HG02885 (cell line): ENCODE measurements around the gene KIF5A.
A peak's percentile ranks its signal among the peaks of the same experiment; 100 is the strongest.

ENCODE experiments used
- ATAC-seq: cut with Tn5 transposase; IDR thresholded peaks from one replicate; pipeline ENCODE4 v1.9.1; 2021; ENCODE audit warnings: mild to moderate bottlenecking; ENCODE audit not compliant: unreplicated experiment, poor library complexity

KIF5A gene

DNA sequence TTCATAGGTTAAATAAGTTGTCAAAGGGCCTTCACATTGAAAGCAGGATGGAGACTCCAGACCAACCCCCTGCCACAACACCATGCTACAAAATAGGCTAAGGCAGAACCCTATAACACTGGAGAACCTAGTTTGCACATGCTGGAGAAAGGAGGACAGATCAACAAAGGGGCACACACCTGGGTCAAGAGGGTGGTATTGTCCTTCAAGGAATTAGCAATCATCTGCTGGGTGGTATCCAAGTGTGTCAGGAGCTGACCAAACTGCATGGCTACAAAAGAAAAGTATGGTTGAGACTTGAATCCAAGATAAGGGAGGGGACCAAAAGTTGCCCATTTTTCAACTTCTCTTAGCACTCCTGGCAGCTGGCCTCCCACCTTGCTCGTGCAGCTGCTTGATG is 18.0 kb upstream of the KIF5A start:
- ATAC-seq = no peak

DNA sequence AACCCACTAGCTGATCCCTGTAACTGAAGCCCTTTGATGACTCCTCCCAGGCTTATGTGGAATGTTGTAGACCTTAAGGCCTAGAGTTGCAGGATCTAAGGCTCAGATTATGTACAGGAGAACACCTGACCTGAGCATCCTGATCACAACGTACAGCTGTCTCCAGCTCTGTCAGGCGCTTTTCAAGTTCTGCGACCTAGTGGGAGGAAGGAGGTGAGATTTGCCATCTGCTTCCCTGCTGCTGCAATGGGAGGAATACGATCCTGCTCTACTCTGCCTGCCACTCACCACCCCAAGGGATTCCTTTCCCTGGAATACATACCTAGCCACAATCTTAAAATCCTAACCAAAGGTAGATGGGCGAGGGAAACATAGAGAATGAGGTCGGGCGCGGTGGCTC is 16.7 kb upstream of the KIF5A start:
- ATAC-seq = no peak

DNA sequence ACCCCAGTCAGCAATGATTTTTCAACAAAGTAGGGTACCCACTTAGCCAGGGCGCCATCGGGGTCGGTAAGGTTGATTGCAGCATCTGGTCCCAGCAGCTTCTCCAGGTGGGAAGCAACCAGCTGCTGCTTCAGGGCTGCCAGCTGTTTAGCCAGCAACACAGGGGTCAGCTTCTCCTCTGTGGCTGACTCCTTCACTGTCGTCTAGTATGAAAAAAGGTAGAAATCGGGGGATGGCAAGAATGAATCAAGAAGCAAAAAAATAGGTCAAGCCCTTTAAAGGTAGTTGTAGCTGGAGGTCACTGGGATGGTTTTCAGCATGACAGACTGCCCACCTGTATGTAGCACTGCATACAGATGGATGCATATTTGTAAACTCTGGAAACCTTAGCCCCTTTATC is 15.6 kb upstream of the KIF5A start:
- ATAC-seq = no peak

DNA sequence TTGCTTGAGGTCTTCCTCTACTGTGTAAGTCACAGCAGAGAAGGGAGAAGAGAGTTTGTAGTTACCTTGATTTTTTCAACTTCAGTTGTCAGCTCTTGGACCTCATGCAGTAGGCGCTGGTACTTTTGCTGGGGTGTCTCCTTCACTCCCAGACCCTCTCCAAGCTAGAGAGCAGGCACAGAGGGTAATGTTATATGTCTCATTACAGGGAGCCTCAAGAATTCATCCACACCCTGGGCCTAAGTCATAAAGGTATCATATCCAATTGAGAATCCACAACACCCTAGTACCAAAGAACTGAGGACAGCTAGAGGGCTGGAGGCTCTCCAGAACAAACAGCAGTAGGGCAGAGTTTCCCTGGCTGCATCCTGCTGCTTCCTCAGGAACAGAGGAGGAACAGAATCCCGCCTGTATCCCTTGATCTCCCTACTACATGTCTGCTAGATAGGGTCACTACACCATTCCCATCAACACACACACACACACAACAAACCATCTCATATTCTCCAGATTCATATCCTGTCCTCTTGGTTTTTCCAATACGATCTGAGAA is 14.8 kb upstream of the KIF5A start:
- no peak for ATAC-seq

DNA sequence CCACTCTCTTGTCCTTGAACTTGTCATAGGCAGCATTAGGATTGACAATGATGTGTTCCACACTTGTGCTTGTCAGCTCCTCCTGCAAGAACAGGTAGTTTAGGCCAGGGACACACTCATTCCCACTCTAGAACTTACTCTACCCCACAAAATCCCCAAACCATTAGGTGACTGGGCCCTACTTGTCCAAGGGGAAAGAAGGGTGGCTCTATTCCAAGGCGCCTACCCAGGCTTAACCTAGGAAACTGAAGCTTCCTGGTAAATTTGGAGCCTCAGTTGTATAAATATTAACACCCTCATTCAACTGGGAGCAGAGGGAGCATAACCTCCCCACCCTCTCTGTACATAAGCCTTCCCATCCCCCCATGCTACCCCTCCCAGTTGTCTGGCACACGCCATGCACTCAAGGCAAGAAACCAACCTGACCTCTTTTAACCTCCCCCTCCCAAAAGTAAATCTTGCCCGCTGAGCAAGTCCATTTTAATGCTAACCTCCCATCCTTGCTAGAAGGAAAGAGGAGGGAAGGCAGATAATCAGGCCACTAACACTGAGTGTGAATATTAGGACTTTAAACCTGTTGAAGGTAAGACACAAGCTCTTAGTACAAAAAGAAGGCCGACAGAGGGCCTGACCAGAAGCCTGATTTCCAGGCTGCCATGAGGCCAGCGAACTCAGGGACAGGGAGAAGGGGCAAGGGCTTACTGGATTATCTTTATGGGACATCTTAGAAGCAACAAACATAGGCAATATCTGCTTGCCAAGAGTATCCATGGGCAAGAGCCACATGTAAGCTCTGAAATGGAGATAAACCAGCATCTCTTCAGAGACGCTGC is 13.9 kb upstream of the KIF5A start:
- ATAC-seq = no peak

DNA sequence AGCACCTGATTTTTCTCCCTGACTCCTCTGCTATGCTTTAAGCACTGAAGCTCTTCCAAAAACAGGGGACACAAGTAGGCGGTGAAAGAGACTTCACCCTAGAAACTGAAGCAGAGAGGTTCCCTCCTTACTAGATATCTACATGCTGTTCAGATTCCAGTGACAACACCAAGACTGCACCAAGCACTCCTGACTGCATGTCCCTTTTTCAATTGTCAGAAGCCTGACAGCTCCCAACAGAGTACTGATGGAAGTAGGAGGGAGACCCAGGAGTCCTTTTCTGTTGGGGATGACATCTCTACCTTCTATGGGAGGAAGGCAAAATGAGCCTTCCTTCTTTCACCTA is 13.3 kb upstream of the KIF5A start:
- no peak for ATAC-seq

DNA sequence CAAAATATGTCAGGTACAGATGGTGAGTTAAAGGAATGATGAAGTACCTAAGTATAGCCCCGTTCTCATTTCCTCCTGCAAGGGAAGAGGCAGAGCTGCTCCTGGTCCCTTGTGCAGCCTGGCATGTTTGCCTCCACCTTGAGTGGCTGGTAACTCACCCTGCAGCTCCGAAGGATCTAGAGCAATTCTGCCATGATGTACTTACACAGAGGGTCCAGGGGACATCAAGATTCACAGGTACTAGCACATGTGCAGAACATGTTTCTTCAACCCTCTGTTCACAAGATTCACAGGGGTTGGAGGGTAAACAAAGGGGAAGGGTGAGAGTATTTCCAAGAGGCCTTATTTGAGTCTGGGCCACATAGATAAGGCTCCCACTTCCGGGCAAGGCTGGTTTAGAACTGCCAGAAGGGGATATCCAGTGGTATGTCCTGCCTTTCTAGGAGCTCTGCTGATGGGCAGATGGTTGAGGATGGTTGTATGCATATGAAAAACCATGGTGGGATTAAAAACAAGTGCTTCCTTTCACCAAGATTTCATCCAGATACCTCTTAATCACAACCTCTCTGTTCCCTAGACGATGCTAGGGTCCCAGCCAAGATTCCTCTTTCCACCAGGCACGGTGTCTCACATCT is 10.6 kb upstream of the KIF5A start:
- no peak for ATAC-seq

DNA sequence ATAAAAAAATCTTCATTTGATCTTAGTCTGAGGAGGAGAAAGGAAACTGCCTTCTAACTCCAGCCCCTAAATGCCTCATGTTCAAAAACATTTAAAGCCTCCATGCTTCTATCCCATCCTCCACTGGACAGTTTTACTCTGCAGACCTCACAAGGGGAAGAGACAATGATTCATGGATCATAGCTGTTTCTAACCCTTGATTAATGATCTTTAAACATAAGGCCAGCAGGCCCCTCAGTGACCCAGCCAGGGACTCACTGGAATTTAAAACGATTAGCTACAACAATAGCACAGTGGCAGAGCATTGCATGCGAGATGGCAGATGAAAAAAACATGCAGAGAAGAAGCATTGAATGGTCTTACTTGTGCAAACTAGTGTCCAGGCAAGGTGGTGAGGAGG is 8.8 kb upstream of the KIF5A start:
- no peak for ATAC-seq

DNA sequence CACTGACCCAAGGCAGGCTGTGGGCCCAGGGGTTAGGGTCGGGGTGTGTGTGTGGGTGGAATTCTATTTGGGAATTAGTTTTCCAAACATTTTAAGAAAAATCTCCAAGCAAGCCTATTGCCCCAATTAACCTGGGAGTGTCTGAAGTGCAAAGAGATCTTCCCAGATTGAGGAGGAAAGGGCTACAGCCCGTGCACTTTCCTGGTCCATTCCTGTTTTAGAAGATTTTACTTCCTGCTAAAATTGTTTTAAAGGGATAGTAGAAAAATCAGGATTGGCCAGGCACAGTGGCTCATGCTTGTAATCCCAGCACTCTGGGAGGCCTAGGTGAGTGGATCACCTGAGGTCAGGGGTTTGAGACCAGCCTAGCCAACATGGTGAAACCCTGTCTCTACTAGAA is 8.1 kb upstream of the KIF5A start:
- ATAC-seq = no peak

DNA sequence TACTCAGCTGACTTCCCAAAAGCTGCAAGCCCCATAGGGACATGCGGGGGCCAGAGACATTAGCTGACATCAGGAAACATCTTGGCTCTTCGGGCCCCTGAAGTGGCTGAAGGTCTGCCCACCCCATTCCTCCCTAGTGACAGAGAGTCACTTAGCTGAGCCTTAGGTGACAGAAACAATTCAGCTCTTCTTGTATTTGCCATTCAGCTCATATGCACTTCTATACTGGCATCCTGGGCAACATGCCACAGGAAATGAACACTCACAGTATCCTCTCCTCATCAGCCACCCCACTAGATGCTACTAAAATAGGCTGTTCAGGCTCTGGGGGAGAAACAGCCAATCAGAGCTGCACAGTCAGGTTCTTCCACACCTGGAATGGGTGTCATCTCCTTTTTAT is 6.3 kb upstream of the KIF5A start:
- ATAC-seq = no peak

DNA sequence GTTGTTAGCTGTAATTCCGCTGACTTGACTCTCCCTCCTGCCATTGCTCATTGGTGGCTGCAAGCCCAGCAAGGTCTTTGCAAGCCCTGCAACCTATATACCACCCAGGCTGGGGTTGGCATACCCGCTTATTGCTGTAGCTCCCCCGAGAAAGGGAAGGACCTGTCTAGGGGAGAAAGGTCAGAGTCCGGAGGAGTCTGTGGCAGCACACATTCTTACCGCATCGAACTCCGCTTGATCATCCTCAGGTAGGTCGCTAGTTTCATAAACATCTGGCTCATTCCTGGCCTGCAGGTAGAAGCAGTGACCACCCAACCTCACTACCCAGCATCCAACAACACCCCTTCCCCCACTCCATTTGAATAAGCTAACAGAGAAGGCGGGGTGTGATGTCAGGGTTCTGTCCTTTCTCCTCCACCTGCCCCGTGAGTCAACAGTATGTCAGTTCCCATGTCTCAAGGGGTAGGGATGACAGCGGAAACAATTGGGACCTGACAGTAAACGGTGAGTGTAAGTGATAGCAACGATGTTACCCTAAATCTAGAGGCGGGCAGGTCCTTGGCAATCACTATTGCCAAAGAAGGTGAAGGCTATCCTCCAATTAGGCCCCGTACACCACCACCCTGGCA is 3.9 kb upstream of the KIF5A start:
- no peak for ATAC-seq

DNA sequence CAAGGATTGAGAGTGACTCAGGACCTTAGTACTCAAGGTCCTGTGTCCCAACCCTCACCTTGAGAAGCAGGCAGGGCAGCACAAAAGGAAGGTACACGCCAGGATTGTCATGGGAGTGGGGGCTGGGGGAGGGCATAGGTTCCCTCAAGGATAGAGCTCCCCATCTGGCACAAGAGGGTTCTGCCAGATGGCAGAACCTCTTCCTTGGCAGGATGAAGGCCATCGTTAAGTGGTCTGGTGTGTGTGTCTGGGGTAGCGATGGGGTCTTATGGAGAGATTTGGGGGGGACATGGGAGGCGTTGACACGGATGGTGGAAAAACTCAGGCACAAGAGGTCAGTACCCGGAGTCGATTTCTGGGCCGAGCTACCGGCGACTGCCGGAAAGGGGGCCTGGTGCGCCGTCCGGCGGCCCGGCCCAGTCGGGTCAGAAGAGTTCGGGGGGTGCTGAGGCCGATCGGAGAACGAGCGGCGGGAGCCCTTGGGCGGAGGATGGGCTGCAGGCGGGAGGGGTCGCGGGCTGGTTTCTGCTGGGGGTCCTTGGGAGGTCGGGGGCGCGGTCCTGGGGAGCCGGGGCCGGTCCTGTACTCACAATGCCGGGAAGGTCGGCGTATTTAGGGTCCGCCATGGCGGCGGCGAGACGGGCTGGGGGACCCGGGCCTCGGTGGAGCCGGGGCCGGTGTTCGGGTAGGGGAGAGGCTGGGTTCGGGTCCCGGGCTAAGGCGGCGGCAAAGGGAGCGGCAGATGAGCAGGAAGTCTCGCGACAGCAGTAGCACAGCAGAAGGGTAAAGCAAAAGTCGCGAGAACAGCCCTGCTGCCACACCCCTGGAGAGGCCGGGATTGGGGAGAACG is 3.2 kb upstream of the KIF5A start, which contains the start of gene DCTN2:
Gene DCTN2 (minus strand): TSS at position 755 of the 850 bp plus-strand sequence. CDS start 129 bp downstream, at position 626.
- peak; percentile 99 for ATAC-seq

DNA sequence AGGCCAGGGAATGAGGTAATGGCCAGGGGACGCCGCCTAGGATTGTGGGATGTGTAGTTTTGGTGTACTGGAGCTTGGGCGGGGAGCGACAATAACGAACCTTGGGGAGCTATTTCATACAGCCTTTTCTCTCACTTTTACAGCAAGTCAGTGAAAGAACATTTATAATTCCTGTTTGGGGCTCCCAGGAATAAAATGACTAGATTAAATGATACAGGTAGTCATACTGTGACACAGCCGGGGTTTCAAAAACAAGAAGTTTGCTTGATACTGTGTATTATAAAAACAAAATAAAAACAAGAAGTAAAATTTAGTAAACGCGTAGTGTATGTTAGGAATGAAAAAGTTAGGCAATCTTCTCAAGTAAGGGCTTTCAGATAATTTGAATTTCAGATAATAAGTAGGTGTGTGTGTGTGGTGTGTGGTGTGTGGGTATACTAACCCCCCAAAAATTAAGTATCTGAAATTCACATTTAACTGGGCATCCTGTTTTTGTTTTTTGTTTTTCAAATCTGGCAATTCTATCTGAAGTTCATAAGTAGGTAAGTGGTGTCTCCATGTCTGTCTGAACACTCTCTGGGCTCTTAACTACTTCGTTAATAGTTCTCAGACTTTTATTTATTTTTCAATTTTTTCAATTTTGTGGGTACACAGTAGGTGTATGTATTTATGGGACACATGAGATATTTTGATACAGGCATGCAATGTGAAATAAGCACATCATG is 2.4 kb upstream of the KIF5A start:
- no peak for ATAC-seq

DNA sequence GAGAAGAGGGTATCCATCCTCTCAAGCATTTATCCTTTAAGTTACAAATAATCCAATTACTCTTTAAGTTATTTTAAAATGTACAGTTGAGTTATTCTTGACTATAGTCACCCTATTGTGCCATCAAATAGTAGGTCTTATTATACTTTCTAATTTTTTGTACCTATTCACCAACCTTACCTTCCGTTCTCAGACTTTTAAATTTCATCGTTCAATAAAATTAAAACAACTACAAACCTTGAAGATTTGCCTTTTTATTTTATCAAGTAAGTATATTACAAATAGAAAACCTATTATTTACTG is 1.9 kb upstream of the KIF5A start:
- no peak for ATAC-seq

DNA sequence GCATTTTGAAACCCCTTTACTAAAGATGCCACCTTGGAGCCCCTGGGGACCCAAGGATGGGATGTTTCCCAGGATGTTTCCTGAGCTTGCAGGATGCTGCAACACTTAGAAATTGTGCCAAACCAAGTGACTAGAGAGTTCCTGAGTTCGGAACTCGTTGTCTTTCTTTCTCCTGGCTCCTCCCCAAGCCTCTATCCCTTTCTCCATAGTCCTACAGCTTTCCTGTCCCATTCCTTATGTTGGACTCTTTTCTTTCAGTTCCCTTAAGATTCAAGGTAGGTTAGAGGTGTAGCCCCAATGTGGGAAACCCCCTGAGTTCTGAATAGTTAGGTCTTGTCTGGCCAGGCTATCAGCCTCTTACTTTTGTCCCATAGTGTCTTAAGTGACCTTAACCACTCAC is 1.4 kb upstream of the KIF5A start:
- ATAC-seq = no peak

DNA sequence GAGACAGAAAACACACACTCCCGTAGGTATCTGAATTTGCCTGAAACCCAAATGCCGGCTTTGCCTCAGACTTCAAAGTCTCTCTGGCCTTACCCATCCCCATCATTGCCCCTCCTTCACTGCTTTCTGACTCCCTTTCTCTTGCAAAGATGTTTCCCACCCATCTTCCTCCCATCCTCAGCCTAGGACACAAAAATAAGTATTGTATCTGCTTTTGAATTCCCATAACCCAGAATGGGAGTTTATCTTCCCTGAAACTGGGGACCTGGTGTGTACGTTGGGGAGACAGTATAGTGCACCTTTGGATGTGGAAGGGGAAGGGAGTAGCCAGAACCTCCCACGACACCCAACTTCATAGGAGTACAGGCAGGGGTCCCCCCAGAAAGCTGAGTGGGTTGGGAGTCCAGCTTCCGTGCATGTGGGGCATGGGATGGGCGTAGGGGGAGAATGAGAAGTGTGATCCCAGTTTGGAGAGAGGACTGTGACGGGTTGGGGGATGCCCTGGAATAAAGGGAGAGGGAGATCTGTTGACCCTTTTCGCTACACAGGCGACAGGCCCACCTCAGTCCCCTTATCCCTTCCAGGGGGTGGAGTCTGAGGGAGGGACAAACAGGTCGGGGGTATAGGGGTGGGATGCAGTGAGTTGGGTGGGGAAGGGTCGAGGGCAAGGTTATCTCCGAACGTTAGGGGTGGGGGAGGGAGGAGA is 488 bp upstream of the KIF5A start:
- ATAC-seq = no peak

DNA sequence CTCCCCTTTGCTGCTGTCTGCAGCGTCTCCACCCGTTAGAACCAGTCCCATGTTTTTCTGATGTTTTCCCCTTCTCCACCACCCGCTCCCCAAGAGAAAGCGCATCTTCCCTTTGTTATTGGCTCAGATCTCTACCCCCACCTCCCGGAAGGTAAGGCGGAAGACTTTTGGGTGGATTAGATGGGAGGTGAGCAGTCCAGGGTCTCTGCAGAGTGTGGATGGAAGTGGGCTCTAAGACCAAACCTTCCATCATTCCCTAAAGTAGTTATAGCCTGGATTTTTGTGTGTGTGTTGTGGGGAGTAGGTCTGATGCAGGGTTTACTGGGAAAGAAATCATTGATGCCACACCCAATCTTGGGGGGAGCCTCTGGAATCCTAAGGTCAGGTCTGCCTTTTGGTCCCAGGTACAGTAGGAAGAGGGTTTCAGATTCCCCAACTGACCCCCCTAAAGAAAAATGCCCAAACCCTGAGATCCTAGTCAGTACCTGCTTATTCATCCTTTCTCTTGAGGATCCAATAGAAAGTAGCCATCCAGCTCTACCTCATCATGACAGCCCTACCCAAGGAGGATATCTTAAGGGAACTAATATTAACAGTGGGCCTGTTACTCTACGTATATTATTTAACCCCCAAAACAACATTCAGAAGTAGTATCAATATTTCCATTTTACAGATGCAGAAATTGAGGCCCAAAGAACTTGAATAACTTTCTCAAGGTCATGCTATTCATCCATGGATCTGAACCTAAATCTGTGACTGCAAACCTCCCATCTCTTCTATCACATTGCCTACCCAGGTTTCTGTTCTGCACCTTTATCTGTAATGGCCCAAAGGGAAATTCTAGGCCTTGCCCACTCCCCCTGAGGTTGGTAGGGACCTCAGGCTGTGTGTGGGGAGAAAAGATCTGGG is 1.1 kb downstream of the KIF5A start:
- ATAC-seq = no peak

DNA sequence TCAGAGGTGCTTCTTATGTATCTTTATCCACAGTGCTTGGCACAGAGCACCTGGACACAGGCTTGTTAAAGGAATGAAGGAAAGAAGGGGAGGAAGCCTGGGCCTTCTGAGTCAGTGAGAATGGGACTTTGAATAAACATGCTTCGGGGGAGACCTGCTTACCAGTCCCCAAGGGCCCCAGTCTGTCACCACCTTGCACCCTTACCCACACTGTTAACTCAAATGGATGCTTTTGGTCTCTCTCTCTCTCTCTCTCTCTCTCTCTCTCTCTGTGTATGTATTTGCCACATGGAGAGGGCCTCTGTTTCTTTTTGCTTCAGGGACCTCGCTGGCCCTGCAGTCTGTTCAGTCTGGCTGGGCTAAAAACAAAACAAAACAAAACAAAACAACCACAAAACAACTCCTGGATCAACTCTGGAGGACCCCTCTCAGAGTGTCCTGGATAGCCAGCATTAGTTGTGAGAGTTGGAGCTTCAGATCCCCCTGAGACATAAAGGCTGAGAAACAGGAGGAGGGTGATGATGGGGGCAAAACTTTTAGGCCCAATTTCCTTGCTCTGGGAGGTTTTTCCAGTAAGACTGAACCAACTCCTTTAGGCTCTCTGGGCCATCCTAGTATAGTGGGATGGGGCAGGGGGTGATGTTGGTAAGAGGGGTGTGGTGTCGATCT is 1.9 kb downstream of the KIF5A start:
- ATAC-seq = no peak
